ENCODE measurements around the gene ERC1.
A peak's percentile ranks its signal among the peaks of the same experiment; 100 is the strongest.
"Not testable (repeated sequence)": the region's sequence is repeated elsewhere in the genome, so short reads cannot be mapped to it uniquely, and the experiment has no call there.

Gene ERC1

GRCh38 chr12:1189163-1189562 lies 198.1 kb downstream of the ERC1 start:
- no peak for DNase-seq (ENCODE audit: low read depth)

GRCh38 chr12:1195513-1195912 lies 204.5 kb downstream of the ERC1 start:
- no peak for DNase-seq (ENCODE audit: low read depth)

GRCh38 chr12:1197264-1198018 lies 206.4 kb downstream of the ERC1 start:
- DNase-seq (ENCODE audit: low read depth), result no peak

- not testable (repeated sequence) for DNase-seq (ENCODE audit: low read depth)
Observed at GRCh38 chr12:1198854-1199253, 207.8 kb downstream of the ERC1 start.

- no peak for DNase-seq (ENCODE audit: low read depth)
Observed at GRCh38 chr12:1199700-1200099, 208.7 kb downstream of the ERC1 start.

GRCh38 chr12:1201030-1201429 lies 210.0 kb downstream of the ERC1 start:
- no peak for DNase-seq (ENCODE audit: low read depth)

GRCh38 chr12:1201886-1202285 lies 210.9 kb downstream of the ERC1 start:
- DNase-seq (ENCODE audit: low read depth), result no peak

- DNase-seq (ENCODE audit: low read depth), result no peak
Observed at GRCh38 chr12:1203735-1204019, 212.7 kb downstream of the ERC1 start.

- DNase-seq (ENCODE audit: low read depth), result peak; percentile 6
Observed at GRCh38 chr12:1204581-1205121, 213.6 kb downstream of the ERC1 start.

GRCh38 chr12:1205512-1206060 lies 214.6 kb downstream of the ERC1 start:
- DNase-seq (ENCODE audit: low read depth), result no peak

GRCh38 chr12:1206118-1206734 lies 215.2 kb downstream of the ERC1 start:
- DNase-seq (ENCODE audit: low read depth), result no peak

GRCh38 chr12:1207276-1207675 lies 216.3 kb downstream of the ERC1 start:
- DNase-seq (ENCODE audit: low read depth), result no peak

GRCh38 chr12:1208719-1209118 lies 217.7 kb downstream of the ERC1 start:
- not testable (repeated sequence) for DNase-seq (ENCODE audit: low read depth)

- DNase-seq (ENCODE audit: low read depth), result no peak
Observed at GRCh38 chr12:1212526-1212925, 221.5 kb downstream of the ERC1 start.

- DNase-seq (ENCODE audit: low read depth), result no peak
Observed at GRCh38 chr12:1213205-1213604, 222.2 kb downstream of the ERC1 start.

GRCh38 chr12:1213618-1214205 lies 222.7 kb downstream of the ERC1 start:
- DNase-seq (ENCODE audit: low read depth), result no peak

- DNase-seq (ENCODE audit: low read depth), result no peak
Observed at GRCh38 chr12:1216560-1216959, 225.5 kb downstream of the ERC1 start.

GRCh38 chr12:1217191-1217949 lies 226.3 kb downstream of the ERC1 start:
- peak; percentile 31 for DNase-seq (ENCODE audit: low read depth)

GRCh38 chr12:1218369-1218768 lies 227.3 kb downstream of the ERC1 start:
- DNase-seq (ENCODE audit: low read depth), result no peak

GRCh38 chr12:1220127-1221092 lies 229.4 kb downstream of the ERC1 start:
- DNase-seq (ENCODE audit: low read depth), result peak; percentile 41
